Activated CD8-positive, alpha-beta memory T cell treated with anti-CD3 and anti-CD28 coated beads, Interleukin-2, amount 50 U/mL, for 24 hours (primary cell): ENCODE data around the gene CACNA1C.

Source experiments
- DNase-seq: peaks from one replicate; pipeline ENCODE4 v3.0.0-alpha.2; 2020; ENCODE audit errors: extremely low read depth

CACNA1C gene

GRCh38 chr12:2624543-2625288 lies 571.9 kb downstream of the CACNA1C start:
- DNase-seq, result no peak

GRCh38 chr12:2625289-2625612 lies 572.5 kb downstream of the CACNA1C start:
- no peak for DNase-seq

GRCh38 chr12:2627076-2627834 lies 574.5 kb downstream of the CACNA1C start:
- no peak for DNase-seq

- DNase-seq, result no peak
These were observed 575.0 kb downstream of the CACNA1C start for GRCh38 chr12:2627835-2628191.

GRCh38 chr12:2628401-2628800 lies 575.6 kb downstream of the CACNA1C start:
- no peak for DNase-seq

GRCh38 chr12:2629051-2629450 lies 576.3 kb downstream of the CACNA1C start:
- DNase-seq, result no peak

- DNase-seq, result no peak
These were observed 579.0 kb downstream of the CACNA1C start for GRCh38 chr12:2631653-2632350.

- DNase-seq, result no peak
These were observed 580.5 kb downstream of the CACNA1C start for GRCh38 chr12:2633176-2633824.

- no peak for DNase-seq
These were observed 581.0 kb downstream of the CACNA1C start for GRCh38 chr12:2633825-2634200.

GRCh38 chr12:2634471-2634870 lies 581.7 kb downstream of the CACNA1C start:
- DNase-seq, result no peak

- no peak for DNase-seq
These were observed 584.1 kb downstream of the CACNA1C start for GRCh38 chr12:2636741-2637340.

GRCh38 chr12:2637371-2637770 lies 584.6 kb downstream of the CACNA1C start:
- DNase-seq, result no peak

GRCh38 chr12:2638273-2639019 lies 585.7 kb downstream of the CACNA1C start:
- no peak for DNase-seq

GRCh38 chr12:2639020-2639298 lies 586.2 kb downstream of the CACNA1C start:
- DNase-seq, result no peak

- DNase-seq, result no peak
These were observed 587.5 kb downstream of the CACNA1C start for GRCh38 chr12:2640281-2640680.

- DNase-seq, result no peak
These were observed 587.9 kb downstream of the CACNA1C start for GRCh38 chr12:2640709-2641108.

- no peak for DNase-seq
These were observed 588.4 kb downstream of the CACNA1C start for GRCh38 chr12:2641207-2641606.

- DNase-seq, result no peak
These were observed 589.0 kb downstream of the CACNA1C start for GRCh38 chr12:2641761-2642160.

GRCh38 chr12:2642176-2642892 lies 589.5 kb downstream of the CACNA1C start:
- no peak for DNase-seq

GRCh38 chr12:2642896-2643425 lies 590.2 kb downstream of the CACNA1C start:
- no peak for DNase-seq
